IMR-90 (cell line): Measurements from ENCODE around the gene CDK6. TPM values are rescaled to one million over a fixed set of nuclear protein-coding genes. Genes with fewer than 3 reads are reported as not detected.
A peak's percentile ranks its signal among the peaks of the same experiment; 100 is the strongest.

Experiments
- ATAC-seq: fragments of 200-7000 bp; cut with Tn5 transposase; 2 replicates; pipeline ENCODE4 v1.9.1; 2020; ENCODE audit warnings: low read depth, mild to moderate bottlenecking, moderate library complexity
- BruUV-seq: library from RNA; stranded (reverse); fragments of 400-500 nt; replicated peaks from 2 replicates; lab custom pipeline; 2021; lab: Mats Ljungman, UMichigan
- CTCF ChIA-PET: fragments of 300-600 bp; formaldehyde crosslinking; extraction: SDS; loops from one replicate; lab custom pipeline; 2021; ENCODE audit warnings: antibody characterized with exemption; lab: Yijun Ruan, JAX
- POLR2A ChIA-PET: fragments of 300-600 bp; sonication (Branson Sonifier 250); formaldehyde crosslinking; loops from one replicate; lab custom pipeline; 2022; ENCODE audit warnings: antibody characterized with exemption; ENCODE audit not compliant: unreplicated experiment; lab: Charles Lee
- DNase-seq: peaks from one replicate; pipeline ENCODE4 v3.0.0; 2013
- H2AFZ ChIP-seq: replicated peaks from 2 replicates; pipeline ENCODE3; 2013; ENCODE audit warnings: low read length, mild to moderate bottlenecking; ENCODE audit not compliant: poor library complexity
- H2AK5ac ChIP-seq: 2 replicates; pipeline ENCODE4 v1.6.1; 2013; ENCODE audit warnings: low read depth, low read length, inconsistent platforms
- H2AK9ac ChIP-seq: replicated peaks from 2 replicates; pipeline ENCODE3; 2013; ENCODE audit warnings: mild to moderate bottlenecking, low read depth, low read length, moderate library complexity; ENCODE audit not compliant: poor library complexity
- H2BK120ac ChIP-seq: 2 replicates; pipeline ENCODE4 v1.6.1; 2013; ENCODE audit warnings: low read depth, low read length, inconsistent platforms
- H2BK15ac ChIP-seq: 3 replicates; pipeline ENCODE4 v1.6.1; 2013; ENCODE audit warnings: low read depth, low read length, inconsistent platforms
- H2BK20ac ChIP-seq: 2 replicates; pipeline ENCODE4 v1.6.1; 2013; ENCODE audit warnings: low read depth, mild to moderate bottlenecking, inconsistent platforms, low read length, moderate library complexity
- H2BK5ac ChIP-seq: 2 replicates; pipeline ENCODE4 v1.6.1; 2013; ENCODE audit warnings: mild to moderate bottlenecking, low read depth, low read length, inconsistent platforms; ENCODE audit not compliant: poor library complexity, severe bottlenecking
- H3K14ac ChIP-seq: replicated peaks from 2 replicates; pipeline ENCODE4 v1.6.1; 2013; ENCODE audit warnings: low read depth, low read length, inconsistent platforms
- H3K18ac ChIP-seq: 2 replicates; pipeline ENCODE4 v1.6.1; 2013; ENCODE audit warnings: low read depth, low read length, control low read depth
- H3K23ac ChIP-seq: 2 replicates; pipeline ENCODE4 v1.6.1; 2013; ENCODE audit warnings: low read depth, low read length, inconsistent platforms
- H3K27ac ChIP-seq: 2 replicates; pipeline ENCODE4 v1.5.1; 2013; ENCODE audit warnings: mild to moderate bottlenecking, control low read depth, low read length; ENCODE audit not compliant: insufficient read depth
- H3K27me3 ChIP-seq: 2 replicates; pipeline ENCODE4 v1.6.1; 2013; ENCODE audit warnings: low read length; ENCODE audit not compliant: control insufficient read depth, insufficient read depth
- H3K36me3 ChIP-seq: 2 replicates; pipeline ENCODE4 v1.6.1; 2013; ENCODE audit warnings: low read length, mixed read lengths; ENCODE audit not compliant: control insufficient read depth, insufficient read depth
- H3K4ac ChIP-seq: 2 replicates; pipeline ENCODE4 v1.6.1; 2013; ENCODE audit warnings: low read depth, low read length, inconsistent platforms
- H3K4me1 ChIP-seq: 2 replicates; pipeline ENCODE4 v1.6.1; 2013; ENCODE audit warnings: low read length, mixed read lengths; ENCODE audit not compliant: control insufficient read depth, insufficient read depth
- H3K4me2 ChIP-seq: 2 replicates; pipeline ENCODE4 v1.6.1; 2013; ENCODE audit warnings: low read depth, mild to moderate bottlenecking, control low read depth, low read length, moderate library complexity
- H3K4me3 ChIP-seq: 2 replicates; pipeline ENCODE4 v1.5.1; 2013; ENCODE audit warnings: low read depth, mild to moderate bottlenecking, control low read depth, low read length, moderate library complexity; ENCODE audit not compliant: insufficient read depth
- H3K56ac ChIP-seq: 2 replicates; pipeline ENCODE4 v1.6.1; 2013; ENCODE audit warnings: low read length, inconsistent platforms; ENCODE audit not compliant: insufficient read depth; ENCODE audit errors: extremely low read depth
- H3K79me1 ChIP-seq, 2 experiments: 2 replicates each; pipeline ENCODE4 v1.6.1; 2013; ENCODE audit warnings: low read length in 2 of 2, inconsistent platforms in 1 of 2, low read depth in 1 of 2
- H3K9ac ChIP-seq: 2 replicates; pipeline ENCODE4 v1.6.1; 2013; ENCODE audit warnings: low read depth, low read length, control low read depth
- H3K9me1 ChIP-seq: 2 replicates; pipeline ENCODE4 v1.6.1; 2013; ENCODE audit warnings: low read length, inconsistent platforms; ENCODE audit not compliant: insufficient read depth
- H3K9me3 ChIP-seq: 2 replicates; pipeline ENCODE4 v1.6.1; 2013; ENCODE audit warnings: low read length; ENCODE audit not compliant: control insufficient read depth, insufficient read depth
- H4K20me1 ChIP-seq: 2 replicates; pipeline ENCODE4 v1.6.1; 2013; ENCODE audit warnings: low read length, inconsistent platforms; ENCODE audit not compliant: insufficient read depth
- H4K5ac ChIP-seq: 2 replicates; pipeline ENCODE4 v1.6.1; 2013; ENCODE audit warnings: mild to moderate bottlenecking, low read depth, low read length, control low read depth
- H4K8ac ChIP-seq, 2 experiments: 2 replicates each; pipeline ENCODE4 v1.6.1; 2013; ENCODE audit warnings: low read depth in 2 of 2, low read length in 2 of 2, control low read depth in 1 of 2, inconsistent platforms in 1 of 2
- H4K91ac ChIP-seq: 2 replicates; pipeline ENCODE4 v1.6.1; 2013; ENCODE audit warnings: low read depth, low read length, inconsistent platforms; ENCODE audit not compliant: insufficient read depth
- CEBPB ChIP-seq: IDR thresholded peaks from 2 replicates; pipeline ENCODE4 v1.6.1; 2012; ENCODE audit warnings: low read depth, low read length, improper control_type of control experiment
- CHD1 ChIP-seq: IDR thresholded peaks from 2 replicates; pipeline ENCODE4 v1.6.1; 2012; ENCODE audit warnings: low read depth, low read length, improper control_type of control experiment
- FOS ChIP-seq: fragments of 150-350 bp; IDR thresholded peaks from 2 replicates; pipeline ENCODE4 v1.6.1; 2016; ENCODE audit warnings: low read depth, low read length
- MAZ ChIP-seq: IDR thresholded peaks from 2 replicates; pipeline ENCODE4 v1.6.1; 2012; ENCODE audit warnings: low read depth, mild to moderate bottlenecking, low read length, improper control_type of control experiment, moderate library complexity, borderline replicate concordance
- MXI1 ChIP-seq: IDR thresholded peaks from 2 replicates; pipeline ENCODE4 v1.6.1; 2012; ENCODE audit warnings: low read depth, mild to moderate bottlenecking, low read length, moderate library complexity, borderline replicate concordance
- NFE2L2 ChIP-seq: fragments of 150-350 bp; IDR thresholded peaks from 2 replicates; pipeline ENCODE4 v1.6.1; 2016; ENCODE audit warnings: low read depth, mild to moderate bottlenecking, low read length
- POLR2A ChIP-seq: IDR thresholded peaks from 2 replicates; pipeline ENCODE4 v1.6.1; 2012; ENCODE audit warnings: mild to moderate bottlenecking, low read depth, low read length
- RAD21 ChIP-seq: IDR thresholded peaks from 2 replicates; pipeline ENCODE4 v1.6.1; 2012; ENCODE audit warnings: low read length, improper control_type of control experiment
- RCOR1 ChIP-seq: IDR thresholded peaks from 2 replicates; pipeline ENCODE4 v1.6.1; 2012; ENCODE audit warnings: mild to moderate bottlenecking, low read length, improper control_type of control experiment; ENCODE audit not compliant: insufficient replicate concordance
- RFX5 ChIP-seq: IDR thresholded peaks from 2 replicates; pipeline ENCODE4 v1.8.0; 2012; ENCODE audit warnings: low read depth, mild to moderate bottlenecking, low read length, moderate library complexity
- SMC3 ChIP-seq: fragments of 150-350 bp; IDR thresholded peaks from 2 replicates; pipeline ENCODE4 v1.6.1; 2016; ENCODE audit warnings: low read depth, mild to moderate bottlenecking, antibody characterized with exemption, low read length, moderate library complexity
- USF2 ChIP-seq: fragments of 150-350 bp; IDR thresholded peaks from 2 replicates; pipeline ENCODE4 v1.6.1; 2017; ENCODE audit warnings: mild to moderate bottlenecking, antibody characterized with exemption, low read length, low read depth
- WGBS, 2 experiments: methylation state at CpG; one replicate each; pipeline versions ENCODE4 v1.1.5 to v1.1.7; 2013; ENCODE audit warnings: missing lambda C conversion rate in 2 of 2; ENCODE audit not compliant: insufficient read length in 1 of 2; ENCODE audit errors: extremely low coverage in 2 of 2; 5-methylcytosine and 5-hydroxymethylcytosine counted together
- dilution Hi-C: fragments of 300-500 bp; cut with HindIII; formaldehyde crosslinking; loops from one replicate; pipeline ENCODE4 v1.14.3; 2018; ENCODE audit warnings: low sequenced_read_pairs; ENCODE audit not compliant: unreplicated experiment
- in situ Hi-C: fragments of 300-500 bp; cut with MboI; formaldehyde crosslinking; loops from 3 replicates; pipeline ENCODE4 v1.14.3; 2019; ENCODE audit warnings: low sequenced_read_pairs, inconsistent platforms, mixed read lengths
- intact Hi-C: fragments of 100-400 bp; cut with micrococcal nuclease; formaldehyde crosslinking; loops from 2 replicates; pipeline ENCODE4 v1.10.0; 2022
- polyA plus RNA-seq, 3 experiments: library from polyadenylated mRNA; depleted of rRNA; stranded (reverse); fragments of >200 nt; gene quantifications; 2 replicates each; pipeline ENCODE4 v1.2.3, GENCODE V29; 2012; ENCODE audit warnings: low replicate concordance in 1 of 3
- total RNA-seq: library from RNA; depleted of rRNA; stranded (reverse); fragments of >200 nt; gene quantifications from 2 replicates; pipeline ENCODE4 v1.2.3, GENCODE V29; 2012
- TF ChIP-seq, protein P1 (sequence below): conservative IDR thresholded peaks from 2 replicates; pipeline ENCODE4 v1.5.1; 2012; ENCODE audit warnings: mild to moderate bottlenecking, low read depth, low read length, improper control_type of control experiment
- TF ChIP-seq, protein P2 (sequence below): fragments of 150-350 bp; IDR thresholded peaks from 2 replicates; pipeline ENCODE4 v1.6.1; 2016; ENCODE audit warnings: low read depth, mild to moderate bottlenecking, low read length, moderate library complexity, borderline replicate concordance

Gene CDK6
- total and polyA plus RNA-seq, 2 of the 4 experiments (the other 2 are of a cell fraction) = 21.5 to 195 TPM

DNA sequence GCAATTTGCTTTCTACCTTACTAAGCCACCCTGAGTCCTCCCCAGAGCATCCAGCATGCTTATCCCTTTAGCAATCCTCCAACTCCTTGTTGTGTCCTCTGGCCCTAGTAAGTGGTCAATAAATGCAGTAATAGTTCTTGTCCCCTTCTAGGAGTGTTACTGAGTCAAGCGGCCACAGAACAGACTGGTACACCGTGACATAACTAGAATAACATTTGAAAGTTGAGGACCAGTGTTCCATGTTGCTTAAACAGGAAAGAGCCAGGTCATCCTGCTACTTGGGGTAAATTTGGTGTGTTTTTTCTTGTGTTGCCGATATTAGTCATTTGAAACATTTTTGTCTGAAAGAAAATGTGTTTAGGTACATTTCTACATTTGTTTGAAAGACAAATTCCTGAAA, 4.8 kb upstream of the CDK6 start (continued):
- TF ChIP-seq, protein P1, sequence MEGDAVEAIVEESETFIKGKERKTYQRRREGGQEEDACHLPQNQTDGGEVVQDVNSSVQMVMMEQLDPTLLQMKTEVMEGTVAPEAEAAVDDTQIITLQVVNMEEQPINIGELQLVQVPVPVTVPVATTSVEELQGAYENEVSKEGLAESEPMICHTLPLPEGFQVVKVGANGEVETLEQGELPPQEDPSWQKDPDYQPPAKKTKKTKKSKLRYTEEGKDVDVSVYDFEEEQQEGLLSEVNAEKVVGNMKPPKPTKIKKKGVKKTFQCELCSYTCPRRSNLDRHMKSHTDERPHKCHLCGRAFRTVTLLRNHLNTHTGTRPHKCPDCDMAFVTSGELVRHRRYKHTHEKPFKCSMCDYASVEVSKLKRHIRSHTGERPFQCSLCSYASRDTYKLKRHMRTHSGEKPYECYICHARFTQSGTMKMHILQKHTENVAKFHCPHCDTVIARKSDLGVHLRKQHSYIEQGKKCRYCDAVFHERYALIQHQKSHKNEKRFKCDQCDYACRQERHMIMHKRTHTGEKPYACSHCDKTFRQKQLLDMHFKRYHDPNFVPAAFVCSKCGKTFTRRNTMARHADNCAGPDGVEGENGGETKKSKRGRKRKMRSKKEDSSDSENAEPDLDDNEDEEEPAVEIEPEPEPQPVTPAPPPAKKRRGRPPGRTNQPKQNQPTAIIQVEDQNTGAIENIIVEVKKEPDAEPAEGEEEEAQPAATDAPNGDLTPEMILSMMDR = no peak
- TF ChIP-seq RAD21 = no peak
- no peak for TF ChIP-seq CHD1
- TF ChIP-seq FOS = no peak
- TF ChIP-seq NFE2L2 = no peak

DNA sequence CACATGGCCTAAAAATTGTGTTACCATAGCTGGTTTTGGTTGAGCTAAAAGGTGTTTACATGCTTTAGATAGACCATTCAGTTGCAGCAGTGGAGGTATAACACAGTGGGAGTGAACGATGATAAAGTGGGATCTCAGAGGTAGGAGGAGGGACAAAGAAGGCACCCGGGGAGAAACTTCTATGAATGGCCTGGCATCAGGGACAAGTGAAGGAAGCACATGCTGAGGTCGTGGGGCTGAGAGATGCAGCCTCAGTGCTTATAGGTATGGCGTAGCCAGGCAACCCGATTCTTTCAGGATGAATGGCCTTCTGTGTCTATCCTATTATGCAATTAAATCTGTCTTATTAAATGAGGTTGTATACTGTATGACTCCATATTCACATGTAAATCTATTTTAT, 3.9 kb upstream of the CDK6 start:
- POLR2A ChIA-PET = no interaction called here
- H3K9me3 ChIP-seq = no peaks in the 10 kb centered on the region
- in situ Hi-C loops (no loop called here), dilution Hi-C loops (no loop called here), intact Hi-C loops (no loop called here)
- ATAC-seq (no peak), DNase-seq (no peak)
- no peak overlapping the region for H4K91ac ChIP-seq
- H3K4me2 ChIP-seq = no peak overlapping the region
- H2AFZ ChIP-seq = no peak overlapping the region
- no peak overlapping the region for H2BK120ac ChIP-seq
- H2BK20ac ChIP-seq = no peak overlapping the region
- peaks cover 3% of the 10 kb centered on the region; the same call in 1 of the 2 replicates for H3K9me1 ChIP-seq
- H4K20me1 ChIP-seq = no peaks in the 10 kb centered on the region
- no peak overlapping the region for H3K23ac ChIP-seq
- 57% methylated on average over 3 of the region's 5 CpGs; no CpG with 5 or more reads in 1 of the 2 experiments for WGBS, 2 experiments
- H3K18ac ChIP-seq = no peak overlapping the region
- H3K56ac ChIP-seq = no peak overlapping the region
- no peaks in the 10 kb centered on the region for H3K36me3 ChIP-seq
- H2AK5ac ChIP-seq = no peak overlapping the region
- no peak overlapping the region for H3K9ac ChIP-seq
- CTCF ChIA-PET = no interaction called here
- H3K27me3 ChIP-seq = no peaks in the 10 kb centered on the region
- no peak overlapping the region for H2BK5ac ChIP-seq
- H4K8ac ChIP-seq = no peak overlapping the region
- H2BK15ac ChIP-seq = 0 out of 3 replicates have a peak overlapping the region, but pooled peaks have one; percentile 70
- BruUV-seq = no TSS peak
- no peak overlapping the region; the same call in 1 of the 2 replicates for H4K5ac ChIP-seq
- H3K27ac ChIP-seq = no peak overlapping the region
- H3K79me1 ChIP-seq = peaks cover 0 to 3% of the 10 kb centered on the region in 2 experiments; a peak in 1 of 4 replicates
- H3K4ac ChIP-seq = no peak overlapping the region
- no peak overlapping the region for H3K4me3 ChIP-seq
- peaks cover 7% of the 10 kb centered on the region; the same call in 1 of the 2 replicates for H3K4me1 ChIP-seq
- no peak overlapping the region for H3K14ac ChIP-seq
- no peak overlapping the region for H2AK9ac ChIP-seq
- no peak for TF ChIP-seq FOS
- TF ChIP-seq RAD21 = no peak
- no peak for TF ChIP-seq CEBPB
- TF ChIP-seq NFE2L2 = no peak
- TF ChIP-seq RCOR1 = no peak
- TF ChIP-seq, protein P2, sequence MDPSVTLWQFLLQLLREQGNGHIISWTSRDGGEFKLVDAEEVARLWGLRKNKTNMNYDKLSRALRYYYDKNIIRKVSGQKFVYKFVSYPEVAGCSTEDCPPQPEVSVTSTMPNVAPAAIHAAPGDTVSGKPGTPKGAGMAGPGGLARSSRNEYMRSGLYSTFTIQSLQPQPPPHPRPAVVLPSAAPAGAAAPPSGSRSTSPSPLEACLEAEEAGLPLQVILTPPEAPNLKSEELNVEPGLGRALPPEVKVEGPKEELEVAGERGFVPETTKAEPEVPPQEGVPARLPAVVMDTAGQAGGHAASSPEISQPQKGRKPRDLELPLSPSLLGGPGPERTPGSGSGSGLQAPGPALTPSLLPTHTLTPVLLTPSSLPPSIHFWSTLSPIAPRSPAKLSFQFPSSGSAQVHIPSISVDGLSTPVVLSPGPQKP = no peak
- no peak for TF ChIP-seq USF2
- no peak for TF ChIP-seq RFX5
- no peak for TF ChIP-seq MXI1
- no peak for TF ChIP-seq SMC3
- no peak for TF ChIP-seq POLR2A
- TF ChIP-seq MAZ = no peak
